Naive thymus-derived CD4-positive, alpha-beta T cell (primary cell): ENCODE results near the gene BIRC7. TPM values are rescaled to one million over a fixed set of nuclear protein-coding genes. Genes with fewer than 3 reads are reported as not detected.

Experiments used
- ATAC-seq: fragments of 150-1000 bp; cut with Tn5 transposase; 2 replicates; pipeline ENCODE4 v1.10.0; 2021; ENCODE audit warnings: mild to moderate bottlenecking, moderate library complexity
- CTCF ChIA-PET: fragments of 350-600 bp; sonication (Branson Sonifier 250); formaldehyde crosslinking; loops from one replicate; lab custom pipeline; 2021; ENCODE audit warnings: antibody characterized with exemption; lab: Charles Lee
- POLR2A ChIA-PET: fragments of 350-600 bp; sonication (Branson Sonifier 250); formaldehyde crosslinking; loops from one replicate; lab custom pipeline; 2021; ENCODE audit warnings: antibody characterized with exemption, inconsistent platforms; lab: Charles Lee
- DNase-seq, 9 donors: peaks; one replicate each; pipeline versions ENCODE4 v3.0.0 to v3.0.0-alpha.2; 2020 to 2022; ENCODE audit warnings: mixed read lengths in 1 of 9
- H3K27ac ChIP-seq: one replicate; pipeline ENCODE4 v1.7.0; 2013; ENCODE audit warnings: mild to moderate bottlenecking, low read depth, low read length, moderate library complexity
- H3K27me3 ChIP-seq, 2 donors: one replicate each; pipeline ENCODE4 v1.7.0; 2013; ENCODE audit warnings: low read length in 2 of 2, mild to moderate bottlenecking in 2 of 2, moderate library complexity in 2 of 2; ENCODE audit not compliant: control insufficient read depth in 2 of 2, insufficient read depth in 2 of 2
- H3K36me3 ChIP-seq, 3 experiments: 1 replicate in 2 of 3; 2 replicates in 1 of 3; pipeline ENCODE4 v1.7.0; 2013; ENCODE audit warnings: low read length in 3 of 3, mild to moderate bottlenecking in 3 of 3, moderate library complexity in 1 of 3; ENCODE audit not compliant: insufficient read depth in 3 of 3, control insufficient read depth in 2 of 3
- H3K4me1 ChIP-seq, 2 donors: one replicate each; pipeline ENCODE4 v1.7.0; 2013; ENCODE audit warnings: low read length in 2 of 2, mild to moderate bottlenecking in 2 of 2, moderate library complexity in 1 of 2; ENCODE audit not compliant: control insufficient read depth in 2 of 2, insufficient read depth in 2 of 2
- H3K4me3 ChIP-seq: 2 replicates; pipeline ENCODE4 v1.7.0; 2013; ENCODE audit warnings: mild to moderate bottlenecking, low read length
- H3K9me3 ChIP-seq, 3 experiments: 1 replicate in 2 of 3; 2 replicates in 1 of 3; pipeline ENCODE4 v1.7.0; 2013; ENCODE audit warnings: low read length in 3 of 3; ENCODE audit not compliant: control insufficient read depth in 2 of 3
- H3K27ac Mint-ChIP-seq, 9 donors: one replicate each; pipeline ENCODE4 v1.8.0; 2020 to 2022; ENCODE audit warnings: mixed read lengths in 9 of 9, mild to moderate bottlenecking in 8 of 9, moderate library complexity in 5 of 9, inconsistent platforms in 2 of 9
- H3K27me3 Mint-ChIP-seq, 5 donors: one replicate each; pipeline ENCODE4 v1.8.0; 2021 to 2022; ENCODE audit warnings: mixed read lengths in 5 of 5, mild to moderate bottlenecking in 1 of 5
- H3K36me3 Mint-ChIP-seq, 5 donors: one replicate each; pipeline ENCODE4 v1.8.0; 2020 to 2022; ENCODE audit warnings: mixed read lengths in 5 of 5, mild to moderate bottlenecking in 3 of 5, inconsistent platforms in 1 of 5
- H3K4me1 Mint-ChIP-seq, 7 donors: one replicate each; pipeline ENCODE4 v1.8.0; 2020 to 2022; ENCODE audit warnings: mixed read lengths in 7 of 7, mild to moderate bottlenecking in 3 of 7, inconsistent platforms in 1 of 7
- H3K4me3 Mint-ChIP-seq, 10 donors: one replicate each; pipeline ENCODE4 v1.8.0; 2020 to 2022; ENCODE audit warnings: mild to moderate bottlenecking in 10 of 10, mixed read lengths in 10 of 10, moderate library complexity in 6 of 10, inconsistent platforms in 2 of 10
- H3K9me3 Mint-ChIP-seq, 11 donors: one replicate each; pipeline ENCODE4 v1.8.0; 2020 to 2022; ENCODE audit warnings: mixed read lengths in 11 of 11, mild to moderate bottlenecking in 4 of 11, inconsistent platforms in 1 of 11, moderate library complexity in 1 of 11
- intact Hi-C, 2 donors: fragments of 100-400 bp; cut with micrococcal nuclease; formaldehyde crosslinking; loops; one replicate each; pipeline ENCODE4 v1.15.1; 2023
- polyA plus RNA-seq, 2 donors: library from polyadenylated mRNA; unstranded; fragments of 300-500 nt; fragmentation: Illumina TruSeq; gene quantifications; one replicate each; pipeline ENCODE4 v1.2.3, GENCODE V29; 2021
- total RNA-seq, 6 experiments: library from RNA in 5 of 6; stranded (reverse) in 5 of 6; gene quantifications; 1 replicate in 5 of 6; 2 replicates in 1 of 6; pipeline ENCODE4 v1.2.3 and lab custom pipeline; 2021 to 2026

Gene BIRC7
- total and polyA plus RNA-seq, 7 experiments from 2014 or later = not detected

DNA sequence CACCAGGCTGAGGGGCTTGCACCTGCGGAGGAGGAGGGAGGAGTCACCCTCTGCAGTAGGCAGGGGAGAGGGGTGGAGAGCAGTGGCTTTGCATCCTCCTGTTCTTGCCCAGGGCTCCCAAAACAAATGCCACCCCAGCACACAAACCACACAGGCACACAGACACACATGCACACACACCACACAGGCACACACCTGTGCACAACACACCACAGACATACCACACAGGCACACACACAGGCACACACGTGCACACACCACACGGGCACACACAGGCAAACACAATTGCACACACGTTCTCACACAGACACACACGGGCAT is 46.4 kb upstream of the BIRC7 start:
- intact Hi-C loops = no loop called here
- Histone ChIP-seq H3K4me1 (no peaks in the 10 kb centered on the region), H3K27me3 (no peaks in the 10 kb centered on the region), H3K9me3 (no peaks in the 10 kb centered on the region), H3K27ac (no peak overlapping the region), H3K36me3 (no peaks in the 10 kb centered on the region), H3K4me3 (no peak overlapping the region)
- no peak for DNase-seq
- no peak overlapping the region for H3K4me3 Mint-ChIP-seq
- H3K9me3 Mint-ChIP-seq = peaks cover 0 to 9% (median 0%) of the 10 kb centered on the region in 11 donors
- no peaks in the 10 kb centered on the region for H3K27me3 Mint-ChIP-seq
- H3K4me1 Mint-ChIP-seq = peaks cover 0 to 4% (median 0%) of the 10 kb centered on the region in 7 donors
- no peak for ATAC-seq
- H3K36me3 Mint-ChIP-seq = peaks cover 0 to 5% (median 0%) of the 10 kb centered on the region in 5 donors
- ChIA-PET CTCF (no interaction called here), POLR2A (no interaction called here)
- H3K27ac Mint-ChIP-seq = no peak overlapping the region

DNA sequence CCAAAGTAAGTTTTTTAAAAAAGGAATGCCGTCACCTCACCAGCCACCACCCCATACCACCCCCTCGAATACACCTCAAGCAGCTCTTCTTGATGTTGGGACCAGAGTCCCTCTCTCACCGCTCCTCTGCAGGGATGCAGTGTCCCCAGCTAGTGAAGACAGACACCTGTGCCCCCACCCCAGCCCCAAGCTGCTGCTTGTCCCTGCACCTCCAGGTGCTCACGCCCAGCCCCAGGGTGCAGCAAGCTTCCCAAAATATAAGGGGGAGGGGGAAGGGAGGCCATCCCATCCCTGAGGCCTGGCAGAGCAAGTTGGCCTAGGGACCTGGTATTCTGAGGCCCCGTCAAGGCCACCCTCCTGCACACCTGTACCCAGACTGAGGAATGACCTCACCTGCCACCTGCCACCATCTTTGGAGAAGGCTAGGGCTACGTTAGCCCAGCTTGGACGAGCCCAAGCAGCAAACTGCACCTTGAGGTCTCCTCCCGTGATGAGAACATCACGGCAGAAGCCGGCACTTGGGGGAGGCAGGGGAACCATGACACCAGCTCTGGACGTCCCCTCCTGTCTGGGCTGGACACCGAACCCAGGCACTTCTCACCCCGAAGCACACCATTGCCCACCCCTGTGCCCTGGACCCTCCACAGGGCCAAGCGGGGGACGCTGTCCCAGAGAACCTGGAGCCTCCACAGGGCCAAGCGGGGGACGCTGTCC is 45.7 kb upstream of the BIRC7 start:
- DNase-seq = no peak
- ChIA-PET POLR2A (no interaction called here), CTCF (no interaction called here)
- H3K27ac Mint-ChIP-seq = no peak overlapping the region
- no peaks in the 10 kb centered on the region for H3K27me3 ChIP-seq
- H3K36me3 Mint-ChIP-seq = peaks cover 0 to 12% (median 2%) of the 10 kb centered on the region in 5 donors
- H3K4me1 Mint-ChIP-seq = peaks cover 0 to 4% (median 0%) of the 10 kb centered on the region in 7 donors
- ATAC-seq = no peak
- intact Hi-C loops = no loop called here
- H3K9me3 Mint-ChIP-seq = peaks cover 0 to 6% (median 0%) of the 10 kb centered on the region in 11 donors
- H3K4me3 Mint-ChIP-seq = no peak overlapping the region
- H3K9me3 ChIP-seq = no peaks in the 10 kb centered on the region
- H3K4me1 ChIP-seq = no peaks in the 10 kb centered on the region
- no peak overlapping the region for H3K4me3 ChIP-seq
- no peak overlapping the region for H3K27ac ChIP-seq
- H3K27me3 Mint-ChIP-seq = no peaks in the 10 kb centered on the region
- peaks cover 0 to 2% (median 0%) of the 10 kb centered on the region in 3 experiments for H3K36me3 ChIP-seq

GRCh38 chr20:63190828-63191227 is 44.9 kb upstream of the BIRC7 start:
- Histone ChIP-seq H3K9me3 (no peaks in the 10 kb centered on the region), H3K4me1 (no peaks in the 10 kb centered on the region), H3K36me3 (peaks cover 0 to 10% (median 0%) of the 10 kb centered on the region in 3 experiments), H3K4me3 (no peak overlapping the region), H3K27me3 (no peaks in the 10 kb centered on the region), H3K27ac (no peak overlapping the region)
- intact Hi-C loops = no loop called here
- Mint-ChIP-seq H3K27me3 (no peaks in the 10 kb centered on the region), H3K4me1 (peaks cover 0 to 4% (median 0%) of the 10 kb centered on the region in 7 donors), H3K9me3 (no peaks in the 10 kb centered on the region), H3K36me3 (peaks cover 0 to 18% (median 7%) of the 10 kb centered on the region in 5 donors), H3K4me3 (no peak overlapping the region), H3K27ac (no peak overlapping the region)
- DNase-seq (no peak), ATAC-seq (no peak)
- POLR2A ChIA-PET = no interaction called here
- CTCF ChIA-PET = no interaction called here

GRCh38 chr20:63191400-63191799 is 44.3 kb upstream of the BIRC7 start:
- intact Hi-C loops = no loop called here
- Histone ChIP-seq H3K27me3 (no peaks in the 10 kb centered on the region), H3K4me1 (no peaks in the 10 kb centered on the region), H3K36me3 (peaks cover 0 to 14% (median 0%) of the 10 kb centered on the region in 3 experiments), H3K9me3 (no peaks in the 10 kb centered on the region), H3K27ac (no peak overlapping the region), H3K4me3 (no peak overlapping the region)
- ChIA-PET CTCF (no interaction called here), POLR2A (no interaction called here)
- Mint-ChIP-seq H3K27ac (no peak overlapping the region), H3K4me1 (peaks cover 2 to 6% (median 3%) of the 10 kb centered on the region in 7 donors), H3K9me3 (no peaks in the 10 kb centered on the region), H3K4me3 (no peak overlapping the region), H3K36me3 (peaks cover 1 to 21% (median 7%) of the 10 kb centered on the region in 5 donors), H3K27me3 (no peaks in the 10 kb centered on the region)
- ATAC-seq (peak; percentile 4), DNase-seq (no peak)

GRCh38 chr20:63192721-63193120 is 43.0 kb upstream of the BIRC7 start:
- Mint-ChIP-seq H3K36me3 (peaks cover 2 to 24% (median 7%) of the 10 kb centered on the region in 5 donors), H3K27me3 (no peaks in the 10 kb centered on the region), H3K4me1 (peaks cover 10 to 17% (median 13%) of the 10 kb centered on the region in 7 donors), H3K27ac (no peak overlapping the region), H3K9me3 (no peaks in the 10 kb centered on the region), H3K4me3 (no peak overlapping the region)
- Histone ChIP-seq H3K4me3 (no peak overlapping the region), H3K27ac (no peak overlapping the region), H3K27me3 (no peaks in the 10 kb centered on the region), H3K36me3 (peaks cover 0 to 27% (median 0%) of the 10 kb centered on the region in 3 experiments), H3K4me1 (no peaks in the 10 kb centered on the region), H3K9me3 (no peaks in the 10 kb centered on the region)
- ChIA-PET POLR2A (no interaction called here), CTCF (no interaction called here)
- DNase-seq (no peak), ATAC-seq (no peak)
- intact Hi-C loops = no loop called here

- Mint-ChIP-seq H3K4me1 (peaks cover 15 to 32% (median 24%) of the 10 kb centered on the region in 7 donors), H3K9me3 (no peaks in the 10 kb centered on the region), H3K27ac (no peak overlapping the region), H3K36me3 (peaks cover 2 to 24% (median 7%) of the 10 kb centered on the region in 5 donors), H3K4me3 (no peak overlapping the region), H3K27me3 (no peaks in the 10 kb centered on the region)
- no peak overlapping the region for H3K4me3 ChIP-seq
- no peak for ATAC-seq
- H3K27me3 ChIP-seq = no peaks in the 10 kb centered on the region
- H3K4me1 ChIP-seq = no peaks in the 10 kb centered on the region
- intact Hi-C loops = no loop called here
- H3K9me3 ChIP-seq = no peaks in the 10 kb centered on the region
- H3K27ac ChIP-seq = no peak overlapping the region
- no peak for DNase-seq
- CTCF ChIA-PET = no interaction called here
- H3K36me3 ChIP-seq = peaks cover 0 to 29% (median 0%) of the 10 kb centered on the region in 3 experiments
- POLR2A ChIA-PET = no interaction called here
Observed at GRCh38 chr20:63194007-63194796, 41.5 kb upstream of the BIRC7 start.
